ENCODE measurements around the gene RHBDL1.

DNA sequence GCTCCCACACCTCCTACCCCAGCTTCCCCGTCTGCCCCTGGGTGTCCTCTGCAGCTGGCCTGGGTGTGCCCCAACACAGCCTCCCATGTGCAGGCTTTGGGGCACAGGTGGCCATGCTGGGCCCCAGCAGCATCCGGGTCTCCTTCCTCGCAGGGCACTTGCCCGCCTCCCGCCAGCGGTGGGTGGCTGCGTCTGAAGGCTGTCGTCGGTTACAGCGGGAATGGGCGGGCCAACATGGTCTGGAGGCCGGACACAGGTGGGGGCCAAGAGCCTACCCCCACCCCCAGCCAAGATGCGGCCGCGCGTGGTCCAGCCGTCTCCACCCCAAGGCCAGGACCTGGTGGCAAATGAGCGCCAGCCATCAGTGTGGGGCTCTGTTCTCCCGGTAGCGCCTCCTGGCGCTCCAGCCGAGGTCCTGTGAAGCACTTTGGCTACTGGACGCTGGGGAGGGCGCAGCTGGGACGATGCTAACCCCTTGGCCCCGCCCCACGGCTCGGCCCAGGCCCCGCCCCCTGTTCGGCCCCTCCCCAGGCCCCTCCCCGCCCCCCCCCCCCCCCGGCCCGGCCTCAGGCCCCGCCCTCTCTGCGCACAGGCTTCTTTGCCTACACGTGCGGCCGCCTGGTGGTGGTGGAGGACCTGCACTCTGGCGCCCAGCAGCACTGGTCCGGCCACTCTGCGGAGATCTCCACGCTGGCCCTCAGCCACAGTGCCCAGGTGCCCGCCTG is 14.8 kb upstream of the RHBDL1 start:
- TF ChIP-seq EZH2 (IDR thresholded peaks at IDR 0.05; ENCODE audit: low read length): no peak
- TF ChIP-seq, protein P1, sequence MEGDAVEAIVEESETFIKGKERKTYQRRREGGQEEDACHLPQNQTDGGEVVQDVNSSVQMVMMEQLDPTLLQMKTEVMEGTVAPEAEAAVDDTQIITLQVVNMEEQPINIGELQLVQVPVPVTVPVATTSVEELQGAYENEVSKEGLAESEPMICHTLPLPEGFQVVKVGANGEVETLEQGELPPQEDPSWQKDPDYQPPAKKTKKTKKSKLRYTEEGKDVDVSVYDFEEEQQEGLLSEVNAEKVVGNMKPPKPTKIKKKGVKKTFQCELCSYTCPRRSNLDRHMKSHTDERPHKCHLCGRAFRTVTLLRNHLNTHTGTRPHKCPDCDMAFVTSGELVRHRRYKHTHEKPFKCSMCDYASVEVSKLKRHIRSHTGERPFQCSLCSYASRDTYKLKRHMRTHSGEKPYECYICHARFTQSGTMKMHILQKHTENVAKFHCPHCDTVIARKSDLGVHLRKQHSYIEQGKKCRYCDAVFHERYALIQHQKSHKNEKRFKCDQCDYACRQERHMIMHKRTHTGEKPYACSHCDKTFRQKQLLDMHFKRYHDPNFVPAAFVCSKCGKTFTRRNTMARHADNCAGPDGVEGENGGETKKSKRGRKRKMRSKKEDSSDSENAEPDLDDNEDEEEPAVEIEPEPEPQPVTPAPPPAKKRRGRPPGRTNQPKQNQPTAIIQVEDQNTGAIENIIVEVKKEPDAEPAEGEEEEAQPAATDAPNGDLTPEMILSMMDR (optimal IDR thresholded peaks at IDR 0.05 in 1 of 3, IDR thresholded peaks at IDR 0.05 in 1 of 3, conservative IDR thresholded peaks at IDR 0.05 in 1 of 3; ENCODE audit: extremely low read depth in 1 of 3, insufficient read depth in 2 of 3, low read length in 3 of 3): peak in 1 of 3 experiments; percentile 56
